CD4-positive, alpha-beta T cell treated with Interleukin-6 for 4 hours (primary cell): ENCODE measurements around the gene AKNAD1.
A peak's percentile ranks its signal among the peaks of the same experiment; 100 is the strongest.
"Not testable (repeated sequence)": the region's sequence is repeated elsewhere in the genome, so short reads cannot be mapped to it uniquely, and the experiment has no call there.

Experiments used
- DNase-seq: peaks from one replicate; pipeline ENCODE4 v3.0.0-alpha.2; 2020; ENCODE audit warnings: mixed read lengths

Gene AKNAD1, protein sequence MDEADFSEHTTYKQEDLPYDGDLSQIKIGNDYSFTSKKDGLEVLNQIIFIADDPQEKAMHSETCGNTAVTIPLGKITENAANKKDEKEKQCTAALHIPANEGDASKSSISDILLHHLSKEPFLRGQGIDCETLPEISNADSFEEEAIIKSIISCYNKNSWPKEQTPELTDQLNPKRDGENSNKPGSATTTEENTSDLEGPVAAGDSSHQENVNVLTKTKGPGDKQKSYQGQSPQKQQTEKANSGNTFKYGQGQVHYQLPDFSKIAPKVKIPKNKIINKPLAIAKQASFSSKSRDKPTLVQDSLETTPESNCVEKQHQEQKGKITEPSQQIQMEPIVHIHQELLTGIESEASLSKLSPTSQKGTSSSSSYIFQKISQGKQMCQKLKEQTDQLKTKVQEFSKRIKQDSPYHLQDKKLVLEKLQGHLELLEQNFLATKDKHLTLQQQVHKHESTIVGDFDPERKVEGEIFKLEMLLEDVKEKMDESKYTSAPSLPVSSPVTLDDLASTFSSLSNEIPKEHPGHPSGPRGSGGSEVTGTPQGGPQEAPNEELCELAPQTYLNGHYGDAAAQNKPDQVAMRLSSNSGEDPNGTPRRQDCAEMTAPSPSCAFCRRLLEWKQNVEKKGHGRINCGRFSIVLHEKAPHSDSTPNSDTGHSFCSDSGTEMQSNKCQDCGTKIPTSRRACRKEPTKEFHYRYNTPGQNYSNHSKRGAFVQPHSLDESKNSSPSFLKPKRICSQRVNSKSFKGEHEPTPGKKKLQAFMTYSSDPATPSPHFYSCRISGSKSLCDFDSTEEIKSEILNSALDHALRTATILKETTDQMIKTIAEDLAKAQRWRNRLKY

GRCh38 chr1:108856994-108857393 lies at the start of gene AKNAD1:
TSS of gene AKNAD1 (minus strand) at chr1:108857094. CDS start at chr1:108852664, 4,430 bp downstream.
- no peak for DNase-seq

DNA sequence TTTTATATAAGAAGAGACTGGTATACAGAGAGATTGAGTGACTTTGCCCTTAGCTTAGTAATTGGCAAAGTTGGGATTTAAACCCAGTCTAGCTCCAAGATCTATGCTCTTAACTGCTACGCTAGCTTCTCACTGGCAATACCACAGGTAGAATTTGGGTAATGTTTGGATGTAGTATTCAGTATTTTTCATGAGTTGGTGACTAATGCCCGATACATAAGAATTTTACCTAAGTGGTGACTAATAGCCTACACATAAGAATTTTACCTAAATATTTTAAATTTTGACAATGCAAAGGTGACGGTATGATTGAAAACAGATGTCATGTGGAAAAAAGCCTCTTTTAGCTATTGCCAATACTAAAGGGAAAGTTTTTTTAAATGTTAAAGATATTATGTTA lies 44.2 kb upstream of the AKNAD1 start:
- no peak for DNase-seq

DNA sequence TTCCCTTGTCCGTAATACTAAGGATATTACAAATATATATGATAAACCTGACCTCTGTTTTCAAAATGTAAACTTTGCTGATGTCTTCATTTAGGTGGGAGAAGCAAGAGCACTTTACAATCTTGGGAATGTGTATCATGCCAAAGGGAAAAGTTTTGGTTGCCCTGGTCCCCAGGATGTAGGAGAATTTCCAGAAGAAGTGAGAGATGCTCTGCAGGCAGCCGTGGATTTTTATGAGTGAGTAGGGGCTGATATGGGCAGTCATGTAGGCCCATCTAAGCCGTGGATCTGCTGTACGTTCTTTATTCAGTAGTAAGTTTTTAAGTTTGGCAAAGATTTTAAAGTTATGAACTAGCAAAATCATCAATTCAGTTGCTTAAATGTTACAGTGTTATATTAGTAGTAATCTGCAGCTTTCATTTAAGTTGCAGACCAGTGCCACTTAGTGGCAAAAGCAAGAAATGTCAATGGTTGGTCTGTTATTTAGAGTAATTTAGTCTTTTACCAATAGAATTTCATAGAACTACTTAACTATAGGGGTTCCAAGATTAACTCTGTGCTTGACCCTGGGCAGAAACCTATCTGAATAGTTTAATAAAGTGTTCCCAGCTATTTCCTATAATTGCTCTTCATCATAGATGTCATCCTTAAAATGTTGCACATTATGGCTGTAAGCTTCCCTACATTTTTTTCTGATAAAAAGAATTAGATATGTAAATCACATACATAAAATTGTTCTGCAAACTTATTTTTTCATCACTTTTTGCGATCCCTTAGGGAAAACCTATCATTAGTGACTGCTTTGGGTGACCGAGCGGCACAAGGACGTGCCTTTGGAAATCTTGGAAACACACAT lies 41.2 kb upstream of the AKNAD1 start:
- peak; percentile 37 for DNase-seq

DNA sequence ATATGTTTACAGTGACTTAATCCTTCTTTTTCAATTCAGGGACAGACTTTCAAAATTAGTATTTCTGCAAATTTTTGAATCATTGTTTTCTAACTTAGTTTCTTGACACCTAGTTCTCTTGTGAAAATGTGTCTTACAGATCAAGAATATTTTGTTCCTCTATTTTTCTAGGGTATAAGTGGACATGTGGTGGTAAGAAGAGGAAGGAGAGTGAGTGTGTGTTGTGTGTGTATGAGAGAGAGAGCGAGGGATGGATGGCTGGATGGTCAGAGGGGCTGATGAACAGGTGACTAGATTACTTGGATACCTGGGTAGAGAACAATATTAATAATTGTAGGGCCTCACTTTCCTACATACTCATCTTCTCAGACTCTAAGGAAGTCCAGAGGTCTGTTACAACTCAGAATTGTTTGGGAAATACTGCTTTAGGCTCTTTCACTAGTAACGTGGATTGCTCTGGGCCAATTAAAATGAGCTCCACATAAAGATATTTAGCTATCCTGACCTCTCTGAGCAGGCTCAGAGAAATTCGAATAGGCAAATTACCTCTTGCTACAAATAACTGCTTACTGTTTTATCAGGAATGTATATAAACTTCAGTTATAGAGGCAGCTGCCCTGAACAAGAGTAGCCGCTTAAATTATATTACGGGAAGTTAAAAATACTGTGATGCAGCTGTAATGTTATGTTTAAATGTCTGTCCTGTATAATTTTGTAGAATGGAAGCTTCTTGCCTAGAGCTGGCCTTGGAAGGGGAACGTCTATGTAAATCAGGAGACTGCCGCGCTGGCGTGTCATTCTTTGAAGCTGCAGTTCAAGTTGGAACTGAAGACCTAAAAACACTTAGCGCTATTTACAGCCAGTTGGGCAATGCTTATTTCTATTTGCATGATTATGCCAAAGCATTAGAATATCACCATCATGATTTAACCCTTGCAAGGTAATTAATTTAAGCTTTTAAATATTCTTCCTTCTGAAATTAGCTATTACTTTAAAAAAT lies 39.6 kb upstream of the AKNAD1 start:
- no peak for DNase-seq

DNA sequence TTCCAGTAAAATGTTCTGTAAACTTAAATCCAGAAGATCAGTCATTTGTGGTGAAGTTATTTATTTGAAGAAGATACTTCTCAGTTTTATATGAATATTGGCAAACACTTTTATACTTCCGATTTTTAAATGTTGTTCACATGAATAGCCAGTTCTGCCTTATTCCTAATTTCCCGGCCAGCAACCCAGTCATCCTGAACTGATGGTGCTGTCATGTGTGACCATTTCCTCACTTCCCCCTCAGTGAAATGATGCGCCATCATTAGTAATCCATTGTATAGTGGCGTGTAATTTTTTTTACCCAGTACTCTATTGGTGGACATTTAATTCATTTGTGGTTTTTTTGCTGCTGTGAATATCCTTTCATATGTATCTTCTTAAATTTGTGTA lies 36.2 kb upstream of the AKNAD1 start:
- DNase-seq: no peak

GRCh38 chr1:108892356-108893140 lies 35.7 kb upstream of the AKNAD1 start:
- no peak for DNase-seq

- DNase-seq: no peak
Observed at GRCh38 chr1:108889706-108890384, 33.0 kb upstream of the AKNAD1 start.

DNA sequence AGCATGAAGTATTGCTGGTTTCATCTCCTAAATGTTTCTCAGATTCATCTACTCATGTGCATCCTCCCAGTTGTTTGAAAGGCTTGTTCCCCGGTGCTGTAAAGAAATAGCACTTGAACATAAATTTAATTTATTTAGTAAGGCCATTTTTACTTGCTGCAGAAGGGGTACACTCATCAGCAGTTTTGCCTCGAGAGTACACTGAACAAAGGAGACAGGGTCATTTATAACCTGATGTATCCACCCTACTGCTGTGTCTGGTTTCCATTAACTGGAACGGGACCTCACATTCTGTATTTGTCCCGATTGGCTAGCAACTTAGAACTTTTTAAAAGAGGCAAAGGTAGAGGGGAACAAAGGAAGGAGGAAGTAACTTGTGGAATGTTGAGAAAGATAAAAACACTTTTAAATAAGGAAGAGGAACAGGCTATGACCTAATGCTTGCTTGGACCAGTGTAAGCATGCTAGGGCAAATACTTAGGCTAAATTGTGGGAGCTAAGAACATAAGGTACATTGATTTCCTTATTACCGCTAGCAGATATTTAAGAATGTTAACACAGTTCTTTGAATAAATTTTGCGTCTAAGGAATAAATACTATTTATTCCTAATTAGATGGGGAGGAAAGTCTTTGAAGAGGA lies 32.2 kb upstream of the AKNAD1 start:
- DNase-seq: not testable (repeated sequence)

- DNase-seq: no peak
Observed at GRCh38 chr1:108886292-108886691, 29.4 kb upstream of the AKNAD1 start.

GRCh38 chr1:108884968-108885367 lies 28.1 kb upstream of the AKNAD1 start:
- no peak for DNase-seq

GRCh38 chr1:108882837-108883236 lies 25.9 kb upstream of the AKNAD1 start:
- no peak for DNase-seq

DNA sequence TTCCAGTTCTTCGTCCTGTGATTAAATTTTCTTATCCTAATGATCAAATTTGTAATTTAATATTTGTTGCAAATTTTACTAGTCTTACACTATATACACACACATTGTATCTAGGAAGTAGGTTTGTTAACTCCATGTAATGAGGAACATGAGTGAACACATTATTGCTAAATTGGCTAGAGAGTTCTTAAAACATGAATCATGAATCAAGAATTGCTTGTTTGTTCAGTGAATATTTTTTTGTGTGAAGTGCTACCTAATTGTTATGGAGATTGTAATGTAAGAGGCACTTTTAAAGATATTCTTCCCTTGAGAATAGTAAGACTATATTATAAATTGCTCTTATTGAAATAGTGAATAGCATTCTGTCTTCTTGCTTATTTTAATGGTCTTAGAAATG lies 24.5 kb upstream of the AKNAD1 start:
- DNase-seq: no peak

DNA sequence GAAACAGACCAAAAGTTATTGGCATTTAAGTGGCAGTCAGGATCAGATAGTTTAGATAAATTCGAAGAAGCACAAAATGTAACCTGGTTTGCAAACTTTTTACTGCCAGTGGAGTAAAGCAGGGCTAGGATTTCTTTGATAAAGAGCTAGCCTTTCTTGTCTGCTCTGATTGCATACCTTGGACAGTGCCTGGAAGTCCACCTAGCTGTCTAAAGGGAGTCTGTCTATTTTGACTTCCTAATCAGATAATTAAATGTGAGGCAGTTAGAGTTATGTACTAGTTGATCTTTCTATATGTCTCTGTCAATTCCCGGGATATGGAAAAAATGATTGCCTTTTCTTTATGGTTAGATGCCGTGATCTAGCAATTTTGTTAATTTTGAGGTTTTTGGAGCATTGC lies 24.0 kb upstream of the AKNAD1 start:
- no peak for DNase-seq

- DNase-seq: no peak
Observed at GRCh38 chr1:108878678-108879077, 21.8 kb upstream of the AKNAD1 start.

- no peak for DNase-seq
Observed at GRCh38 chr1:108878160-108878469, 21.2 kb upstream of the AKNAD1 start.

GRCh38 chr1:108877348-108878159 lies 20.7 kb upstream of the AKNAD1 start:
- peak; percentile 9 for DNase-seq

GRCh38 chr1:108871050-108871724 lies 14.3 kb upstream of the AKNAD1 start:
- no peak for DNase-seq

- no peak for DNase-seq
Observed at GRCh38 chr1:108865316-108865910, 8.5 kb upstream of the AKNAD1 start.
